Measurements from ENCODE around the gene BCL2L15.
"Not testable (repeated sequence)": the region's sequence is repeated elsewhere in the genome, so short reads cannot be mapped to it uniquely, and the experiment has no call there.

The BCL2L15 gene

GRCh38 chr1:113868387-113869083, 18.8 kb downstream of the BCL2L15 start:
- no peak for DNase-seq

- no peak for DNase-seq
Observed at GRCh38 chr1:113861641-113862040, 25.7 kb downstream of the BCL2L15 start.

- no peak for DNase-seq
Observed at GRCh38 chr1:113860891-113861290, 26.5 kb downstream of the BCL2L15 start.

GRCh38 chr1:113859478-113860175, 27.8 kb downstream of the BCL2L15 start:
- no peak for DNase-seq

GRCh38 chr1:113858982-113859381, 28.4 kb downstream of the BCL2L15 start:
- no peak for DNase-seq

GRCh38 chr1:113858418-113858817, 29.0 kb downstream of the BCL2L15 start:
- no peak for DNase-seq

GRCh38 chr1:113857776-113858175, 29.6 kb downstream of the BCL2L15 start:
- no peak for DNase-seq

GRCh38 chr1:113856401-113856790, 31.0 kb downstream of the BCL2L15 start:
- no peak for DNase-seq

GRCh38 chr1:113855630-113856400, 31.6 kb downstream of the BCL2L15 start:
- DNase-seq, result no peak

GRCh38 chr1:113854234-113854633, 33.1 kb downstream of the BCL2L15 start:
- no peak for DNase-seq

GRCh38 chr1:113852694-113853093, 34.7 kb downstream of the BCL2L15 start:
- not testable (repeated sequence) for DNase-seq

GRCh38 chr1:113850127-113850796, 37.1 kb downstream of the BCL2L15 start:
- no peak for DNase-seq

- DNase-seq, result no peak
Observed at GRCh38 chr1:113849072-113849471, 38.3 kb downstream of the BCL2L15 start.

GRCh38 chr1:113846391-113847035, 40.9 kb downstream of the BCL2L15 start:
- no peak for DNase-seq

GRCh38 chr1:113836534-113836933, 50.8 kb downstream of the BCL2L15 start:
- no peak for DNase-seq

- no peak for DNase-seq
Observed at GRCh38 chr1:113835686-113836290, 51.6 kb downstream of the BCL2L15 start.

- DNase-seq, result no peak
Observed at GRCh38 chr1:113834716-113835115, 52.7 kb downstream of the BCL2L15 start.
